Neural crest cell (in vitro differentiated cells): ENCODE results near the gene DLG5. TPM values are rescaled to one million over a fixed set of nuclear protein-coding genes. Genes with fewer than 3 reads are reported as not detected.

Experiments used
- DNase-seq: peaks from one replicate; pipeline ENCODE4 v3.0.0; 2021; ENCODE audit warnings: low read depth, mixed read lengths, low spot score
- H3K27ac Mint-ChIP-seq: one replicate; pipeline ENCODE4 v1.8.0; 2021; ENCODE audit warnings: mild to moderate bottlenecking, mixed read lengths; ENCODE audit not compliant: unreplicated experiment
- H3K27me3 Mint-ChIP-seq: 2 replicates; pipeline ENCODE4 v1.8.0; 2021; ENCODE audit warnings: low read depth, mild to moderate bottlenecking, mixed read lengths
- H3K36me3 Mint-ChIP-seq: 2 replicates; pipeline ENCODE4 v1.8.0; 2021; ENCODE audit warnings: low read depth, mild to moderate bottlenecking, mixed read lengths
- H3K4me1 Mint-ChIP-seq: 2 replicates; pipeline ENCODE4 v1.8.0; 2021; ENCODE audit warnings: mixed read lengths
- H3K4me3 Mint-ChIP-seq: one replicate; pipeline ENCODE4 v1.8.0; 2021; ENCODE audit warnings: mild to moderate bottlenecking, mixed read lengths
- H3K9me3 Mint-ChIP-seq: 2 replicates; pipeline ENCODE4 v1.8.0; 2021; ENCODE audit warnings: mixed read lengths
- CTCF ChIP-seq: fragments of 200-600 bp; sonication (generic); conservative IDR thresholded peaks from 2 replicates; pipeline ENCODE4 v1.5.0; 2021; ENCODE audit warnings: antibody characterized with exemption, mild to moderate bottlenecking
- total RNA-seq: library from RNA; stranded (reverse); gene quantifications from 2 replicates; pipeline ENCODE4 v1.2.1, GENCODE V29; 2021

The DLG5 gene
- total RNA-seq, 1 donor from 2014 or later = 87.3 TPM

- H3K36me3 Mint-ChIP-seq = peaks cover 4% of the 10 kb centered on the region
- H3K4me1 Mint-ChIP-seq = peaks cover 21% of the 10 kb centered on the region
- H3K27me3 Mint-ChIP-seq = no peaks in the 10 kb centered on the region
- no peak for DNase-seq
- H3K9me3 Mint-ChIP-seq = no peaks in the 10 kb centered on the region
- no peak overlapping the region for H3K27ac Mint-ChIP-seq
- H3K4me3 Mint-ChIP-seq = no peak overlapping the region
- no peak for TF ChIP-seq CTCF
Observed at GRCh38 chr10:77834943-77835668, 91.4 kb downstream of the DLG5 start.

GRCh38 chr10:77834540-77834939 lies 92.0 kb downstream of the DLG5 start:
- Mint-ChIP-seq H3K36me3 (no peaks in the 10 kb centered on the region), H3K9me3 (no peaks in the 10 kb centered on the region), H3K4me3 (no peak overlapping the region), H3K4me1 (peaks cover 21% of the 10 kb centered on the region), H3K27ac (no peak overlapping the region), H3K27me3 (no peaks in the 10 kb centered on the region)
- no peak for TF ChIP-seq CTCF
- no peak for DNase-seq

GRCh38 chr10:77833792-77834191 lies 92.8 kb downstream of the DLG5 start:
- no peaks in the 10 kb centered on the region for H3K36me3 Mint-ChIP-seq
- H3K27ac Mint-ChIP-seq = no peak overlapping the region
- H3K27me3 Mint-ChIP-seq = no peaks in the 10 kb centered on the region
- H3K4me1 Mint-ChIP-seq = peaks cover 21% of the 10 kb centered on the region
- no peak overlapping the region for H3K4me3 Mint-ChIP-seq
- H3K9me3 Mint-ChIP-seq = no peaks in the 10 kb centered on the region
- DNase-seq = no peak
- no peak for TF ChIP-seq CTCF

GRCh38 chr10:77833225-77833624 lies 93.3 kb downstream of the DLG5 start:
- no peaks in the 10 kb centered on the region for H3K9me3 Mint-ChIP-seq
- no peaks in the 10 kb centered on the region for H3K27me3 Mint-ChIP-seq

GRCh38 chr10:77832238-77832637 lies 94.3 kb downstream of the DLG5 start:
- Mint-ChIP-seq H3K9me3 (no peaks in the 10 kb centered on the region), H3K4me3 (no peak overlapping the region), H3K36me3 (peaks cover 2% of the 10 kb centered on the region), H3K4me1 (peaks cover 8% of the 10 kb centered on the region), H3K27me3 (no peaks in the 10 kb centered on the region), H3K27ac (peak overlapping the region; percentile 57)
- no peak for TF ChIP-seq CTCF
- no peak for DNase-seq

More at GRCh38 chr10:77833225-77833624, 93.3 kb downstream of the DLG5 start:
- peaks cover 18% of the 10 kb centered on the region for H3K4me1 Mint-ChIP-seq
- DNase-seq = no peak
- H3K27ac Mint-ChIP-seq = no peak overlapping the region
- no peak for TF ChIP-seq CTCF
- no peaks in the 10 kb centered on the region for H3K36me3 Mint-ChIP-seq
- H3K4me3 Mint-ChIP-seq = no peak overlapping the region
